Stimulated activated CD4-positive, alpha-beta T cell treated with anti-CD3 and anti-CD28 coated beads, Interleukin-15, amount 100 ng/mL, for 24 hours (primary cell): ENCODE results near the gene DNAJB5.
"Not testable (repeated sequence)": the region's sequence is repeated elsewhere in the genome, so short reads cannot be mapped to it uniquely, and the experiment has no call there.

Experiments used
- DNase-seq: peaks from one replicate; pipeline ENCODE4 v3.0.0-alpha.2; 2020

DNAJB5 gene

DNA sequence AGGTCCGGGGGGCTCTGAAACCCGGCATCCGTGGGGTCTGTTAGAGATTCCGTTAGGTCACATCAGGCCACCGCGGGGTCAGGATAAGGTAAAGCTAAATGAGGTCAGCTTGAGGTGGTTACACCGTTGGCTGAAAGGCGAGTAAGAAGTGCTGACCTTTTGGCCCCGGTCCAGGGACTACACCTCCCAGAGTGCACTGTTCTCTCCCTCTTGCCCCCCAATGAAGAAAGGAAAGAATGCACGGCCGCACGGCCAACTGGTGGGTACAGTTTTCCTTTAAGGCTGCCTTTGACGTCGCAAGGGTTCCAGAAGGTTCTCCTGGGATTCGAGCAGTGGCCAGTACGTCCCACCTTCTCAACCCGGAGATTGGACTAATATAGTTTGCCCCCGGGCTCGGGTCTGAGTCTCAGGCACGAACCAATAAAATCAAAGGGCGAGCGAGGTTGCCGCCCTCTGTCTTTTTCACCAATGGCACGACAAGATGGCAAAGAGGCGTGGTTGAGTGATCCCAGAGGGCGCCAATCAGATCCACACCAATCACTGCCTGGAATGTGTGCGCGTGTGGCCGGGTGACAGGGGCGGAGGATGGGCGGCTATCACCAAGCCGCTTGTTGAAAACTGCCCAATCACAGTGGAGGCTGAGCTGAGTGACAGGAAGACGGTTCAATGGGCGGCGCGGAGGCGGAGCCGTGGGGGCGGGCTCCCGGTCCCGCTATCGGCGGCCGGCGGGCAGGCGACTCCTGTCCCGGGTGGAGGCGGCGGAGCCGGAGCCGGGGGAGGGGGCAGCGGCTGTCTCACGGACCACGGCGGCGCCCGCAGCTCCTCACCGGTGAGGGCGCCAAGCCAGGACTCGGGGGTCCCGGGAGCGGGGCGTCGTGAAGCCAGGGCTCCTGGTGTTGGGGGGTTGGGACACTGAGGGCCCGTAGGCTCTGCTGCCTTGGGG is at the start of gene DNAJB5:
TSS of gene DNAJB5 (plus strand) at position 743 of the 943 bp plus-strand sequence. CDS start 886 bp downstream, outside the sequence.
- peak; percentile 98 for DNase-seq

GRCh38 chr9:34939989-34940388 is 49.6 kb upstream of the DNAJB5 start:
- DNase-seq: not testable (repeated sequence)

DNA sequence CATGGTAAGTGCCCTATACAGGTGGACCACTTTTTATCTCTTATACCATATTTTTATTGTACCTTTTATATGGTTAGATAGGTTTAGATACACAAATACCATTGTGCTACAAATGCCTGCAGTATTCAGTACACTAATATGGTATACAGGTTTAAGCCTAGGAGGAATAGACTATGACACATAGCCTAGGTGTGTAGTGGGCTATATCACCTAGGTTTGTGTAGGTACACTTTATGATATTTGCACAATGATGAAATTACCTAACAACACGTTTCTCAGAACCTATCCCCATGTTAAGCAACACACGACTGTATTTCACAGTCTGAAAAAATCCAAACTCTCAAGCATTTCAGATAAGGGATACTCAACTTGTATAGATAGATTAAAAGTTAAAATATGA is 41.1 kb upstream of the DNAJB5 start:
- no peak for DNase-seq

DNA sequence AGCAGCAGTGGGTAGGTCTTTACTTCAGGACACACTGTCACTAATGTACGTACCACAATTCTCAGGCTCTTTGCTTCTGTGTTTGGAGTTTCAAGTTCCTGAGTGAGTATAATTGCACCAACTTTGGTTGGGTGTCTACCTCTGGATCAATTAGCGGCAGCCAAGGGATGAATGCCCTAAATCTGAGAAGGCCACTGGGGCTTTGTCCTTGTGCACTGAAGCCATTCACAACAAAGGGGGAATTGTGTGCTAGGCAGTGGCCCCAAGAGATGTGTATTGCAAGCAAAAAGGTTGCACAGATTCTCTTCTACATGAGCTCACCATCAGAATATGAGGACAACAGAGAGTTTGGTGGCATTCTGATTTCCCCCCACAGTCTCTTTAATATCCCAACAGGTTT is 35.3 kb upstream of the DNAJB5 start:
- no peak for DNase-seq

GRCh38 chr9:34956066-34956465 is 33.5 kb upstream of the DNAJB5 start:
- DNase-seq: not testable (repeated sequence)

DNA sequence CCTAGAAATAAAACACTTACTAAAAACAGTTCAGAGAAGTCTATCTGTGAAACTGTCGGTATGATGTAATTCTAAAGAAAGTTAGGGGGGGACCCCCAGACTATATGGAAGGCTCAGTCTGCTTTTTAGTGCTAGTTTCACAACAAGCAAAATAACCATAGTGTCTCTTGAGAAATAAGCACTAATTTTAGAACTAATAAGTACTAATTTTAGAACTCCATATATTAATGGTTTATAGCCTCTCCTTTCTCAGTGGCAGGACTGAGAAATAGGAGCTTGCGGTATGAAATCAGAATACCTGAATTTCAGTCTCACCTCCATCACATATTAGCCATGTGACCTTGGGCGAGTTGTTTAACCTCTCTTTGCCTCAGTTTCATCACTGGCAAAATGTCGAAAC is 32.9 kb upstream of the DNAJB5 start:
- no peak for DNase-seq

- DNase-seq: peak; percentile 35
These were observed 31.8 kb upstream of the DNAJB5 start, which contains the start of gene PHF24 for GRCh38 chr9:34957492-34958410. PHF24 (plus strand) TSS chr9:34958285; CDS start chr9:34971299, 13,014 bp downstream.

- no peak for DNase-seq
These were observed 31.0 kb upstream of the DNAJB5 start for GRCh38 chr9:34958411-34958982.

DNA sequence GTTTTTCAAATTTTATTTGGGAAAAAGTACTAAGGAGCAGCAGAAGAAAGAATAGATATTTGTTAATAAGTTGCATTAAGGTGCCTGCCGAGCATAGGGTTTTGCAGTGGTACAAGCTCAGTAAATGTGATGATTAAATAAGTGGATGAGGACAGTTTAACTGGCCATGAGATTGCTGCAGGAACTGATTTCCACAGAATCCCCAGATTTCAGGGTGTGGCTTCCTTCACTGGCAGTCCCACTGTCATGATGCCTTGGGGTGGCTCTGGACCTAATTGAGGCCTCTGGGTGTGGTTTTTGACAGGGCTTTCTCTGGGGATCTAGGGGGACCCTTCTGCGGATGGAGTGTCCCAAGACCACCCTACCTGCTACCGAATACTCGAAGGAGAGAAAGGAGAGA is 30.1 kb upstream of the DNAJB5 start:
- no peak for DNase-seq

DNA sequence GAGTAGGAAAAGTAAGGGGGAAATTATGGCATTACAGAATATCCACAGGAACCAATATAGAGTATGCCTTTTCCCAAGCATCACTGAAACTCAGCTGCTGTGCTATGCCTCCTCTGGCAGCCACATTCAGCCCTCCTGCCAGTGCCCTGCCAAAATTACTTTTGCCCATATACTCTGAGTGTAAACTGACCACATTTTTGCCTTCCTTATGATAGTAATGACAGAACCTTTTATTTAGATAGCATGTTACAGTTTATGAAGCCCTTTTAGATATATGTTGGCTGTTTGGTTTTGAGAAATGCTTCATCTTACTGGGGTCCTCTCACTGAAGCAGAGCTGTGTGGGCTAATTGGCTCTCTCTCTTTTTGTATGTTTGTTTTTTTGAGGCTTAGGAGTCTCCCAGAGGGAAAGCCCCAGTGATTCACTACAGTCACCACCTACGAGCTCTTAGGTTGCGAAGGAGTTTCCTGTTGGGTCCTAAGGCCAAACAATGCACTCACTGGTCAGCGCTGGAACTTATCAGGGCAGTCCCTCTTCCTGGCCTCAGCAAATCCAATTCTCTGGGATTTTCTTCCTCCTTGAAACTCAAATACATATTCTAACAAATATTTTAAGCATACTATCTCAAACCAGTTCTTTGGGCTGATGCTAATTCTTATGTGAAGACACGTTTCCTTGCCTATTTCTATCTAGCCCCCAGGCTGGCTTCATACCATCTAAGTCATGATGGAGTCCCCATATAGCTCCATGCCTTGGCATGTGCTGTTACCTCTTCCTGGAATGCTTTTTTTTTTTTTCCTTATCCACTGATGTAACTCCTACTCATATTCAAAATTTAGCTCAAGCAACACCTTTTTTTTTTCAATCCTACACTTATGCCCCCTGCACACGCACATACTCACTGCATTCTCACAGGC is 27.7 kb upstream of the DNAJB5 start:
- DNase-seq: peak; percentile 15

- DNase-seq: no peak
These were observed 27.0 kb upstream of the DNAJB5 start for GRCh38 chr9:34962546-34962945.

DNA sequence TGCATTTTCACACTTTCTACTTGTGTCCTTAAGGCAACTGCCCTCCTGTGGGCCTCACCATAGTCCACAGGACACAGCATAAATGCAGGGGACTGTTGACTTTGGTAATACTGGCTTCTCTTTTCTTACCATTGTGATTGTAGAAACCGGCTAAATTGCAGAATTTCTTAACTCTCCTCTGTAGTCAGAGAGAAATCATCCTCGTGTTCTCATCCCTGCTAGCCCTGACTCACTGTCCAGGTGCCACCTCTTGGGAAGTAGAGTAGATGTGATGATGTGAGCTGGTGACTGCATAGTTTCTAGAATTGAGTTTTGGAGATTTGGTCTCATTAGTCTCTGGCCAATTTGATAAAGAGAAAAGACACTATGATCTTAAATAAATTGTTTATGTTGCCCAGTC is 26.0 kb upstream of the DNAJB5 start:
- DNase-seq: no peak

DNA sequence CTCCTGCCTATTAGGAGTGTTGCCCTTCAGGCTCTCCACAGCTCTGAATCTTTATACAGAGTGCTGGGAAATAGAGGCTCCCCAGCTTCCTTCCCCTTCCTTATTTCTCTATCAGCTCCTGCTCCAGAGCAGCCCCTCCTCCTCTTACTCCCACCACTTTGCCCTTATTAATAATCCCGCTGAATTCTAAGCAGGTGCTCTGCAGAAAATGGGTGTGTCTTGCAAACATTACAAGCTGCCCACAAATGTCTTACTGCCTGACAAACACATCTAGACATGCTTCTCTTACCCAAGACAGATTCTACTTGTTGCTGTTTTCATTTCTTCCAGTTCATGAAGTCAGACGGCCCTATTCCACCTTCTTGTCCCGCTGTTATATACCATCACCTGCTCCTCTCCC is 25.1 kb upstream of the DNAJB5 start:
- no peak for DNase-seq

- no peak for DNase-seq
These were observed 18.3 kb upstream of the DNAJB5 start for GRCh38 chr9:34971146-34971811.

DNA sequence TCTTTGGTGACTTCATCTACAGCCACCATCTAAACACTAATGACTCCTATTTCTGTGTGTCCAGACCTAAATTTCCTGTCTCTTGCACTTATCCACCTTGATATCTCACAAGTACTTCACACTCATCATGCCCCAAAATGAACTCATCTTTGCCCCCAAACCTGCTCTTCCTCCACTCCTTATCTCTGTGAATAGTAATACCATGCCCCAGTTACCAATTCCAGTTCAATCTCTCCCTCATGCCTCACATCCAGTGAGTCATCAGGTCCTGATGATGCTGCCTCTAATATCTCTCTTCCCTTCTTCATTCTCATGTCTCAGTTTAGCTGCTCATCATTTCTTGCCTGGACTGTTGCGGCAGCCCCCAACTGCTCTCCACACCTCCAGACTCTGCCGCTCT is 14.9 kb upstream of the DNAJB5 start:
- no peak for DNase-seq

DNA sequence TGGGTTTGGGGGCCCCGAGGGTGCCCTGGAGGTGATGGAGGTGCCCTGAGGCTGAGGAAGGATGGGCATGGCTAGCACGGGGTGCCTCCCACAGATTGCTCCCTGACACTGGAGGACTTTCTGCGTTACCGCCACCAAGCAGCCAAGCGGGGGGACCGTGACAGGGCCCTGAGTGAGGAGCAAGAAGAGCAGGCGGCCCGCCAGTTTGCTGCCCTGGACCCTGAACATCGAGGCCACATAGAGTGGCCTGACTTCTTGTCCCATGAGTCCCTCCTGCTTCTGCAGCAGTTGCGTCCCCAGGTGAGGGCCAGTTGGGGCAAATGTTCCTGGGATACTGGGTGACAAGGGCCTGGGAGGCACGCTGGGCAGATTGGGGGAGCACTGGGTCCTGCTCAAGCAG is 13.1 kb upstream of the DNAJB5 start:
- DNase-seq: no peak

DNA sequence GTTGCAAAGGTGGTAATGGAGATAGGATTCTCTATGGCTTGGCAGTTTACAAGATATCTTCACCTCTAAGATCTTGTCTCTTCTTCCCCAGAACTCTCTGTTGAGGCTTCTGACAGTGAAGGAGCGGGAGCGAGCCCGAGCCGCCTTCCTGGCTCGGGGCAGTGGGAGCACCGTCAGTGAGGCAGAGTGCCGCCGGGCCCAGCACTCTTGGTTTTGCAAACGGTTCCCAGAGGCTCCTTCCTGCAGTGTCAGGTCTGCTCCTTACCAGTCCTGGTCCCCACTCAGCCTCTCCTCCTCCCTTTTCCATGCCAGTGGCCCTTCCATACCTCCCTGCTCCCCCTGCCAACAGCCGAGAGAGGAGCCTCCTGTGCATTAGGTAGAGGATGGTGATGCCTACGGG is 12.6 kb upstream of the DNAJB5 start:
- DNase-seq: no peak

DNA sequence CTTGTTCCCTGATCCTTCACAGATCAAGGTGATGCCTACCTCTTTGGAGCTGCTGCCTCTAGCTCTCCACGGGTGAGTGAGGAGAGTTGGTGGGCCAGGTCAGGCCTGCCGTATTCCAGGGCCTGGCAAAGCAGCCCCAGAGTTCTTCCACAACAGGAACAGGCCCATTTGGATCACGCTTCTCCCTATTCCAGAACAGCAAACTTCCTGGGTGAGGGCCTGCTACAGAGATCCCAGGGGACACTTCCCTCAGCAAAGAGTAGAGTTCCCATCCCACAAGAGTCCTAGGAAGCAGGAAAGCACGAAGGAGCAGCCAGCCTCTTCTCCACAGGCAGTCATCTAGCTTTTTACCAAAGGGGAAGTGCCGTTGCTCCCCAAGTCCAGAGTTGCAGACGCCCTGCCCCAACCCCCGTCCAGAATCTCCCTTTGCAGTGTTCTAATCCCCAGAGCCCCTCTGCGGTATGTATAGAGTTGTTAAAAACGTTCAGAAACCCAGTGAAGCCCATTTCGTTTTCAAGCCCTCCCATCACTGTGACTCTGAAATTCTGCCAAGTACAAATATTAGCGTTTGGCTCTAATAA is 9.3 kb upstream of the DNAJB5 start:
- DNase-seq: no peak

DNA sequence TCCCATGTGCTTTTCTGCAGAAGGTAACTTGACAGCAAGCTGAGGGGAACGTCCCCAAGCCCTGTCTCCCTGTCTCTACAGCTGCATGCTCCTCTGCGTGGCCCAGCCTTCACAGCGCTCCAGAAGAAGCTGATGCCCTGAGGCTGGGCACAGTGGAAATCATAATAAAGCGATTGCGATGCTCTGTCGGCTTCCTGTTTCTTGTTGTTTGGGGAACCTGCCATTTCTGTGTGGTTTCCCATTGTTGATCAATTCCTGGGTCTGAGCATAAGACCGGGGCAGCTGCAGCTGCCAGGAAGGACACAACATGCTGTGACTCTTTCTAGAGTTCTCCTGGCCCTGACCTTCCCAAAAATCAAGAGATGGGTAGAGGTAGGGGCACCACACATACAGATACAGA is 7.2 kb upstream of the DNAJB5 start:
- no peak for DNase-seq

DNA sequence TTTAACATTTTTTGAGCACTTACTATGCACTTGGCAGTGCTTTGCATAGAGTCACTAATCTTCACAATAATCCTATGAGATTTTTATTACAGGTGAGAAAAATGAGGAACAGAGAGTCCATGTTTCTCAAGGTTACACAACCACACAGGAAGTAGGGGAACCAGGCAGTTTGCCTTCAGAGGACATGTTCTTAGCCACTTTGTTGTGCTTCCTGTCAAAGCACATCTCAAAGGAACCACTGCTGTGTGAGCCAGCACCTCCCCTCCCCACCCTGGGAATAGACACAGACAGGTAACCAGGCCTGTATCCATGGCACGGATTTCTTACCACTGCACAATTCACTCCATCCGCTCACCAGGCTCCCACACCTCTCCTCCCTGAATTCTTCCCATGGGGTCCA is 6.3 kb upstream of the DNAJB5 start:
- no peak for DNase-seq

DNA sequence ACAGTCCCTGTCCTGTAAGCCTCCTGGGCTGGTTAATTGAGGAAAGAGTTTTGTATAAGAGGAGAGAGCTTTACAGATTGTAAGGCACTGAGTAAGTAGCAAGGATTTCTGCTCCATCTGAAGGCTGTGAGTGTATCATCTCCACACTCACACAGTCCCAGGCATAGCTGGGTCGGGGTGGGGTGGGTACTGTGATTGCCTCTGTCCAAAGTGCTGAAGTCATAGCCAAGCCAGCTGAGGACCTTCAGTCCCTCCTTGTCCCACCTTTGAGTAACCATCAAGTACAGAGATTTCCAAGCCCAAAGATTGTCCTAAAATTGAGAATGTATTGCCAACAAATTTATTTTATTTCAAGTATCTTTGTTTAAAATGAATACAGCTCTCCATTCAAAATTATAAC is 5.5 kb upstream of the DNAJB5 start:
- DNase-seq: no peak
